SK-N-SH (cell line): ENCODE measurements around the gene TRPM1.

Source experiments
- EP300 ChIP-seq, 2 experiments: IDR thresholded peaks; 2 replicates each; pipeline versions ENCODE4 v1.4.0 to v1.6.1; 2012; ENCODE audit warnings: borderline replicate concordance in 1 of 2, low read depth in 1 of 2, low read length in 1 of 2
- EZH2phosphoT487 ChIP-seq: fragments of 200-600 bp; sonication (generic); IDR thresholded peaks from 2 replicates; pipeline ENCODE4 v1.6.1; 2017; ENCODE audit warnings: low read depth, mixed run types, mild to moderate bottlenecking, antibody characterized with exemption, moderate library complexity, borderline replicate concordance
- JUND ChIP-seq: IDR thresholded peaks from 2 replicates; pipeline ENCODE4 v1.4.0; 2012
- POLR2AphosphoS5 ChIP-seq: IDR thresholded peaks from 2 replicates; pipeline ENCODE4 v1.6.1; 2012; ENCODE audit warnings: low read depth, low read length
- RCOR1 ChIP-seq: fragments of 150-350 bp; IDR thresholded peaks from 2 replicates; pipeline ENCODE4 v1.6.1; 2017; ENCODE audit warnings: antibody characterized with exemption, low read length
- TF ChIP-seq, protein P1 (sequence below): fragments of 200-600 bp; sonication (generic); IDR thresholded peaks from 2 replicates; pipeline ENCODE4 v1.6.1; 2017; ENCODE audit warnings: antibody characterized with exemption, mild to moderate bottlenecking, moderate library complexity
- TF ChIP-seq, protein P2 (sequence below): IDR thresholded peaks from 2 replicates; pipeline ENCODE4 v1.4.0; 2012; ENCODE audit warnings: low read depth
- TF ChIP-seq, protein P3 (sequence below): IDR thresholded peaks from 2 replicates; pipeline ENCODE4 v1.6.1; 2012; ENCODE audit warnings: mild to moderate bottlenecking, low read depth, low read length, moderate library complexity

DNA sequence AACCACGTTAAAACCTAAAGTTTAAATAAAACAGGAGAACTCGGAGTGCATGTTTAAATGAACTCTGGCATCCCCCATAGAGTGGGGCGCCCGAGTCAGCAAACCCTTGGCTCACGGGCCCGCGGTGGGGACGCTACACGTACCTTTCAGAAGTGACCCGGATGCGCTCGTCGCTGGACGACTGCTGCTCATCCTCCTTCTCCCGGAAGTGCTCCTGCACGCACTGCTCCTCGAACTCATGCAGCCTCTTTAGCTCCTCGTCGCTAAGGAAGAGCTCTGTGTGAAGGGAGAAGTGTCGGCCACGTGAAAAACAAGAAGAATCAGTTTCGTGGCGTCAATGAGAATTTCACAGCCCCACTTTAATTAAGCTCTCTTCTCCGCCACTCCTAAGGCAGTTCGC, 75.5 kb downstream of the TRPM1 start:
- TF ChIP-seq RCOR1: no peak
- TF ChIP-seq EP300 (IDR thresholded peaks at IDR 0.05; ENCODE audit: borderline replicate concordance in 1 of 2, low read depth in 1 of 2, low read length in 1 of 2): no peak
- TF ChIP-seq, protein P1, sequence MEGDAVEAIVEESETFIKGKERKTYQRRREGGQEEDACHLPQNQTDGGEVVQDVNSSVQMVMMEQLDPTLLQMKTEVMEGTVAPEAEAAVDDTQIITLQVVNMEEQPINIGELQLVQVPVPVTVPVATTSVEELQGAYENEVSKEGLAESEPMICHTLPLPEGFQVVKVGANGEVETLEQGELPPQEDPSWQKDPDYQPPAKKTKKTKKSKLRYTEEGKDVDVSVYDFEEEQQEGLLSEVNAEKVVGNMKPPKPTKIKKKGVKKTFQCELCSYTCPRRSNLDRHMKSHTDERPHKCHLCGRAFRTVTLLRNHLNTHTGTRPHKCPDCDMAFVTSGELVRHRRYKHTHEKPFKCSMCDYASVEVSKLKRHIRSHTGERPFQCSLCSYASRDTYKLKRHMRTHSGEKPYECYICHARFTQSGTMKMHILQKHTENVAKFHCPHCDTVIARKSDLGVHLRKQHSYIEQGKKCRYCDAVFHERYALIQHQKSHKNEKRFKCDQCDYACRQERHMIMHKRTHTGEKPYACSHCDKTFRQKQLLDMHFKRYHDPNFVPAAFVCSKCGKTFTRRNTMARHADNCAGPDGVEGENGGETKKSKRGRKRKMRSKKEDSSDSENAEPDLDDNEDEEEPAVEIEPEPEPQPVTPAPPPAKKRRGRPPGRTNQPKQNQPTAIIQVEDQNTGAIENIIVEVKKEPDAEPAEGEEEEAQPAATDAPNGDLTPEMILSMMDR: no peak
- no peak for TF ChIP-seq JUND
- TF ChIP-seq, protein P2, sequence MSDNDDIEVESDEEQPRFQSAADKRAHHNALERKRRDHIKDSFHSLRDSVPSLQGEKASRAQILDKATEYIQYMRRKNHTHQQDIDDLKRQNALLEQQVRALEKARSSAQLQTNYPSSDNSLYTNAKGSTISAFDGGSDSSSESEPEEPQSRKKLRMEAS: no peak
- no peak for TF ChIP-seq POLR2AphosphoS5
- no peak for TF ChIP-seq EZH2phosphoT487
- TF ChIP-seq, protein P3, sequence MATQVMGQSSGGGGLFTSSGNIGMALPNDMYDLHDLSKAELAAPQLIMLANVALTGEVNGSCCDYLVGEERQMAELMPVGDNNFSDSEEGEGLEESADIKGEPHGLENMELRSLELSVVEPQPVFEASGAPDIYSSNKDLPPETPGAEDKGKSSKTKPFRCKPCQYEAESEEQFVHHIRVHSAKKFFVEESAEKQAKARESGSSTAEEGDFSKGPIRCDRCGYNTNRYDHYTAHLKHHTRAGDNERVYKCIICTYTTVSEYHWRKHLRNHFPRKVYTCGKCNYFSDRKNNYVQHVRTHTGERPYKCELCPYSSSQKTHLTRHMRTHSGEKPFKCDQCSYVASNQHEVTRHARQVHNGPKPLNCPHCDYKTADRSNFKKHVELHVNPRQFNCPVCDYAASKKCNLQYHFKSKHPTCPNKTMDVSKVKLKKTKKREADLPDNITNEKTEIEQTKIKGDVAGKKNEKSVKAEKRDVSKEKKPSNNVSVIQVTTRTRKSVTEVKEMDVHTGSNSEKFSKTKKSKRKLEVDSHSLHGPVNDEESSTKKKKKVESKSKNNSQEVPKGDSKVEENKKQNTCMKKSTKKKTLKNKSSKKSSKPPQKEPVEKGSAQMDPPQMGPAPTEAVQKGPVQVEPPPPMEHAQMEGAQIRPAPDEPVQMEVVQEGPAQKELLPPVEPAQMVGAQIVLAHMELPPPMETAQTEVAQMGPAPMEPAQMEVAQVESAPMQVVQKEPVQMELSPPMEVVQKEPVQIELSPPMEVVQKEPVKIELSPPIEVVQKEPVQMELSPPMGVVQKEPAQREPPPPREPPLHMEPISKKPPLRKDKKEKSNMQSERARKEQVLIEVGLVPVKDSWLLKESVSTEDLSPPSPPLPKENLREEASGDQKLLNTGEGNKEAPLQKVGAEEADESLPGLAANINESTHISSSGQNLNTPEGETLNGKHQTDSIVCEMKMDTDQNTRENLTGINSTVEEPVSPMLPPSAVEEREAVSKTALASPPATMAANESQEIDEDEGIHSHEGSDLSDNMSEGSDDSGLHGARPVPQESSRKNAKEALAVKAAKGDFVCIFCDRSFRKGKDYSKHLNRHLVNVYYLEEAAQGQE: no peak
